Measurements from ENCODE around the gene TBC1D3D.
"Not testable (repeated sequence)": the region's sequence is repeated elsewhere in the genome, so short reads cannot be mapped to it uniquely, and the experiment has no call there.

TBC1D3D gene

DNA sequence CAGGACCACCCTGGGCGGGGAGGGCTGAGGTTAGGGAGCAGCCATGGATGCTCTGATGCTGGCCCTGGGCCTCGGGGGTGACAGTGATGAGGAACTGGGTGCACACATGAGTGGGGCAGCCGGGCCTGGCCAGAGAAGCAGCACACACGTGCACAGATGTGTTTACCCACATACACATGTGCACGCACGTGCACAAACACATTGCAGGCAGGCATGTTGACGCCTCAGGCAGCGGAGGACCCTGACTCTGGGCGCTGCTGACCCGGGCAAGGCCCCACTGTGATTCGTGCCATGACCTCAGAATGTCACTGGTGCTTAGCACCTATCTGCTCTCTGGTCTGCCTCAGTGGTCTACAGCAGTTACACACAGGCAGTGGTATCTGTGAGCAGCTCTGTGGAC is at the start of gene TBC1D3D:
Gene TBC1D3D (plus strand): TSS at position 301 of the 400 bp plus-strand sequence. CDS start 1,585 bp downstream, outside the sequence.
- not testable (repeated sequence) for DNase-seq (ENCODE audit: low spot score)

DNA sequence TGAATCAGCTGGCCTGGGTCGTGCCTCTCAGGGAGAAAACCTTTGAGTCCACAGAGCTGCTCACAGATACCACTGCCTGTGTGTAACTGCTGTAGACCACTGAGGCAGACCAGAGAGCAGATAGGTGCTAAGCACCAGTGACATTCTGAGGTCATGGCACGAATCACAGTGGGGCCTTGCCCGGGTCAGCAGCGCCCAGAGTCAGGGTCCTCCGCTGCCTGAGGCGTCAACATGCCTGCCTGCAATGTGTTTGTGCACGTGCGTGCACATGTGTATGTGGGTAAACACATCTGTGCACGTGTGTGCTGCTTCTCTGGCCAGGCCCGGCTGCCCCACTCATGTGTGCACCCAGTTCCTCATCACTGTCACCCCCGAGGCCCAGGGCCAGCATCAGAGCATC is 14.8 kb upstream of the TBC1D3D start, which contains the start of gene TBC1D3L:
Gene TBC1D3L (minus strand): TSS at position 101 of the 400 bp plus-strand sequence. CDS start 1,540 bp downstream, outside the sequence.
- not testable (repeated sequence) for DNase-seq (ENCODE audit: low spot score)

All from GM20000 (cell line).